OCI-LY3 (cell line): ENCODE data around the gene ADGRV1.

Experiments used
- CTCF ChIP-seq: fragments of 200-600, 300-600 bp; sonication (generic); IDR thresholded peaks from 2 replicates; pipeline ENCODE4 v1.5.1; 2014; ENCODE audit warnings: antibody characterized with exemption, low read length, low read depth
- EZH2phosphoT487 ChIP-seq: fragments of 200-600 bp; shearing (Covaris generic); IDR thresholded peaks from 2 replicates; pipeline ENCODE4 v1.6.1; 2018; ENCODE audit warnings: antibody characterized with exemption, mixed run types, low read depth

- no peak for TF ChIP-seq CTCF
- TF ChIP-seq EZH2phosphoT487 = no peak
Measured at GRCh38 chr5:91159647-91160046, 601.0 kb downstream of the ADGRV1 start.
